K562 (cell line): ENCODE results near the gene MEOX2.

Experiments
- ATF3 ChIP-seq, 2 experiments: fragments of 450-650 bp in 1 of 2; sonication (generic) in 1 of 2; formaldehyde crosslinking in 1 of 2; IDR thresholded peaks in 1 of 2; conservative IDR thresholded peaks in 1 of 2; 2 replicates each; pipeline versions ENCODE4 v1.6.1 to v1.8.1; 2016 to 2023; ENCODE audit warnings: mild to moderate bottlenecking in 2 of 2, moderate library complexity in 2 of 2, inconsistent platforms in 1 of 2, missing genetic modification reagents in 1 of 2
- CEBPZ ChIP-seq: fragments of 150-350 bp; IDR thresholded peaks from 2 replicates; pipeline ENCODE4 v1.6.1; 2014; ENCODE audit warnings: low read depth, mild to moderate bottlenecking, low read length, borderline replicate concordance
- CHD1 ChIP-seq: fragments of 200-600 bp; sonication (generic); IDR thresholded peaks from one replicate; pipeline ENCODE4 v1.6.1; 2012; ENCODE audit warnings: mild to moderate bottlenecking, moderate library complexity, low read length, inconsistent platforms
- GATAD2A ChIP-seq: fragments of 450-650 bp; IDR thresholded peaks from 2 replicates; pipeline ENCODE4 v1.6.1; 2017
- HIVEP1 ChIP-seq: fragments of 250-450 bp; sonication (Bioruptor Pico); IDR thresholded peaks from 2 replicates; pipeline ENCODE4 v1.4.0; 2020; ENCODE audit warnings: mild to moderate bottlenecking
- RBM39 ChIP-seq: fragments of 200-400 bp; formaldehyde crosslinking; optimal IDR thresholded peaks from 2 replicates; pipeline ENCODE3; 2018; ENCODE audit warnings: low read depth, low read length
- SMC3 ChIP-seq: conservative IDR thresholded peaks from 2 replicates; pipeline ENCODE4 v1.6.1; 2011; ENCODE audit warnings: low read depth, low read length, improper control_type of control experiment; ENCODE audit not compliant: insufficient read depth
- STAG1 ChIP-seq: sonication (generic); formaldehyde crosslinking; IDR thresholded peaks from 2 replicates; pipeline ENCODE4 v1.5.0; 2020; ENCODE audit warnings: missing genetic modification reagents, borderline replicate concordance
- ZNF785 ChIP-seq: fragments of 250-450 bp; sonication (Bioruptor Pico); IDR thresholded peaks from 2 replicates; pipeline ENCODE4 v1.4.0; 2020; ENCODE audit warnings: mild to moderate bottlenecking
- TF ChIP-seq, protein P1 (sequence below): fragments of 450-650 bp; IDR thresholded peaks from 2 replicates; pipeline ENCODE4 v1.6.1; 2016

DNA sequence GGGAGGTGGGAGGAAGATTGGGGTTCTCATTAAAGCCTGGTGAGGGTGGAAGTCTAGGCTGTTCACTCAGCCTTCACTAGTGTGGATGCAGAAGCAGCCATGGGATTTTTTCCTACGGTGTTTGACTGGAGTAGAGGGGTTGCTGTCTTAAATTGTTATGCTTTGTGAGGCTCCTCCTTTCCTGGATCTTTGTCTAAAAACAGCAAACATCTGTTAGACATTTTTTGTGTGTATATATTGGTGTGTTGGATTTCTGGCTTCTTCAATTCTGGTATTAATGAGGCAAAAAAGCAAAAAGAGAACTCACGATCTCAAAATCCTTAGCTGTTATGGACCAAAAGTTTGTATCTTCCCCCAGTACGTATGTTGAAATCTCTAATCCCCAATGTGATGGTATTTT, 28.2 kb downstream of the MEOX2 start:
- TF ChIP-seq GATAD2A (no peak), CEBPZ (no peak), HIVEP1 (CRISPR knock-in tag) (no peak), RBM39 (no peak), CHD1 (no peak), ATF3 (IDR thresholded peaks at IDR 0.05) (no peak), ATF3 (CRISPR knock-in tag; conservative IDR thresholded peaks at IDR 0.05) (no peak), ZNF785 (no peak), STAG1 (CRISPR knock-in tag) (no peak), SMC3 (no peak)
- TF ChIP-seq, protein P1, sequence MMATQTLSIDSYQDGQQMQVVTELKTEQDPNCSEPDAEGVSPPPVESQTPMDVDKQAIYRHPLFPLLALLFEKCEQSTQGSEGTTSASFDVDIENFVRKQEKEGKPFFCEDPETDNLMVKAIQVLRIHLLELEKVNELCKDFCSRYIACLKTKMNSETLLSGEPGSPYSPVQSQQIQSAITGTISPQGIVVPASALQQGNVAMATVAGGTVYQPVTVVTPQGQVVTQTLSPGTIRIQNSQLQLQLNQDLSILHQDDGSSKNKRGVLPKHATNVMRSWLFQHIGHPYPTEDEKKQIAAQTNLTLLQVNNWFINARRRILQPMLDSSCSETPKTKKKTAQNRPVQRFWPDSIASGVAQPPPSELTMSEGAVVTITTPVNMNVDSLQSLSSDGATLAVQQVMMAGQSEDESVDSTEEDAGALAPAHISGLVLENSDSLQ: no peak
